ENCODE data around the gene RBMX.

RBMX gene

GRCh38 chrX:136827026-136827425 is 53.5 kb downstream of the RBMX start:
- DNase-seq (ENCODE audit: low read depth) = no peak
- H3K4me3 ChIP-seq (ENCODE audit: low read depth, low read length) = no peak overlapping the region
- TF ChIP-seq MYC (IDR thresholded peaks at IDR 0.05; ENCODE audit: low read depth, low read length) = no peak
- TF ChIP-seq CTCF (IDR thresholded peaks at IDR 0.05; ENCODE audit: low read depth, low read length) = no peak
- no peak for TF ChIP-seq POLR2A (IDR thresholded peaks at IDR 0.05; ENCODE audit: extremely low read depth, insufficient read length)
- TF ChIP-seq MAX (IDR thresholded peaks at IDR 0.05; ENCODE audit: low read depth, low read length) = no peak

- TF ChIP-seq CTCF (IDR thresholded peaks at IDR 0.05; ENCODE audit: low read depth, low read length) = no peak
- TF ChIP-seq POLR2A (IDR thresholded peaks at IDR 0.05; ENCODE audit: extremely low read depth, insufficient read length) = no peak
- no peak for TF ChIP-seq MAX (IDR thresholded peaks at IDR 0.05; ENCODE audit: low read depth, low read length)
- no peak for TF ChIP-seq MYC (IDR thresholded peaks at IDR 0.05; ENCODE audit: low read depth, low read length)
Measured at GRCh38 chrX:136825771-136826170, 54.8 kb downstream of the RBMX start.

More at GRCh38 chrX:136825771-136826170, 54.8 kb downstream of the RBMX start:
- DNase-seq (ENCODE audit: low read depth) = no peak
- no peak overlapping the region for H3K4me3 ChIP-seq (ENCODE audit: low read depth, low read length)
